DMS 273 treated with DMSO at 0.1 percent for 48 hours (cell line): ENCODE data around the gene AAGAB.
"Not testable (repeated sequence)": the region's sequence is repeated elsewhere in the genome, so short reads cannot be mapped to it uniquely, and the experiment has no call there.

Experiments used
- DNase-seq: peaks from one replicate; lab custom pipeline; 2025; lab: John Stamatoyannopoulos, UW

The AAGAB gene

DNA sequence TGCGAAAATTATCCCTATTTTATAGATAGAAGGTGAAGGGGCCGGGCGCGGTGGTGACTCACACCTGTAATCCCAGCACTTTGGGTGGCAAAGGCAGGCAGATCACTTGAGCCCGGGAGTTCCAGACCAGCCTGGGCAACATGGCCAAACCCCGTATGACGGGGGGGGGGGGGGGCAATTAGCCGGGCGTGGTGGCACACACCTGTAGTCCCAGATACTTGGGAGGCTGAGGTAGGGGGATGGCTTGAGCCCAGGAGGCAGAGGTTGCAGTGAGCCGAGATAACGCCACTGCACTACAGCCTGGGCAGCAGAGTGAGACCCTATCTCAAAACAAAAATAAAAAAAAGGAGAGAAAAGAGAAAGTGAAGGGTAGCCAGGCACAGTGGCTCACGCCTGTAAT lies 1.4 kb downstream of the AAGAB start:
- DNase-seq, result no peak

- no peak for DNase-seq
These were observed 3.1 kb downstream of the AAGAB start for GRCh38 chr15:67251318-67251717.

GRCh38 chr15:67249830-67250229 lies 4.6 kb downstream of the AAGAB start:
- DNase-seq, result no peak

GRCh38 chr15:67248011-67248505 lies 6.4 kb downstream of the AAGAB start:
- no peak for DNase-seq

DNA sequence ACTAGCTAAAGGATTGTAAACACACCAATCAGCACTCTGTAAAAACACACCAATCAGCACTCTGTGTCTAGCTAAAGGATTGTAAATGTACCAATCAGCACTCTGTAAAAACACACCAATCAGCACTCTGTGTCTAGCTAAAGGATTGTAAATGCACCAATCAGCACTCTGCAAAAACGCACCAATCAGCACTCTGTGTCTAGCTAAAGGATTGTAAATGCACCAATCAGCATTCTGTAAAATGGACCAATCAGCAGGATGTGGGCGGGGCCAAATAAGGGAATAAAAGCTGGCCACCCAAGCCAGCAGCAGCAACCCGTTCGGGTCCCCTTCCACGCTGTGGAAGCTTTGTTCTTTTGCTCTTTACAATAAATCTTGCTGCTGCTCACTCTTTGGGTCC lies 7.9 kb downstream of the AAGAB start:
- DNase-seq, result not testable (repeated sequence)

DNA sequence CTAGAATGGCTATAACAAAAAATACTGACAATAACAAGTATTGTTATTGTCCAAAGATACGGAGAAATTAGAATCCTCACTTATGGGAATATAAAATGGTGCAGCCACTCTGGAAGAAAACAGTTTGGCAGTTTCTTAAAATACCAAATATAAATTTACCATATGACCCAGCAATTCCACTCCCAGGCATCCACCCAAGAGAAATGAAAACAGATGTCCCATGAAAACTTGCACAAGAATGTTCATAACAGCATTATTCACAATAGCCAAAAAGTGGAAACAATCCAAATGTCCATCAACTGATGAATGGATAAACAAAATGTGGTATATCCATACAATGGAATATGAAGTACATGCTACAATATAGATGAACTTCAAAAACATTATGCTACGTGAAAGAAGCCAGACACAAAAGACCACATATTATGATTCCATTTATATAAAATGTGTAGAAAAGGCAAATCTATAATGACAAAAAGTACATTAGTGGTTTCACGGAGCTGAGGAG lies 9.4 kb downstream of the AAGAB start:
- no peak for DNase-seq

DNA sequence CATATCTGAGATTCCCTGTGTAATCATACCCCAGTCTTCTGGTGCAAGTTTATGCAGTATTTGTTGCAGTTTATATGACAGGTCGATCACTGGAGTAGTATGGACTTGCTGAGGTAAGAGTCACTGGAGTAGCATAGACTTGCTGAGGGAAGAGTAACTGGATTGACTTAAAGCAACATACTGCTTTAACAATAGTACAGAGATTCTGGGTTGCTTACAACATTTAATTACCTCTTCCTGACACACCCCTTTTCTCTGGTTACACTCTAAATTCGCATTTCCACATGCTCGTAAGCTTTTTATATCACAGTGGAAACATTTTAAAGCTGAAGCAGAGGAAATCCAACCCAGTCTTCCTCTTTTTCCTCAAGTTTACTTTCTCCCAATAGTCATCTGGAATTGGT lies 11.8 kb downstream of the AAGAB start:
- no peak for DNase-seq

DNA sequence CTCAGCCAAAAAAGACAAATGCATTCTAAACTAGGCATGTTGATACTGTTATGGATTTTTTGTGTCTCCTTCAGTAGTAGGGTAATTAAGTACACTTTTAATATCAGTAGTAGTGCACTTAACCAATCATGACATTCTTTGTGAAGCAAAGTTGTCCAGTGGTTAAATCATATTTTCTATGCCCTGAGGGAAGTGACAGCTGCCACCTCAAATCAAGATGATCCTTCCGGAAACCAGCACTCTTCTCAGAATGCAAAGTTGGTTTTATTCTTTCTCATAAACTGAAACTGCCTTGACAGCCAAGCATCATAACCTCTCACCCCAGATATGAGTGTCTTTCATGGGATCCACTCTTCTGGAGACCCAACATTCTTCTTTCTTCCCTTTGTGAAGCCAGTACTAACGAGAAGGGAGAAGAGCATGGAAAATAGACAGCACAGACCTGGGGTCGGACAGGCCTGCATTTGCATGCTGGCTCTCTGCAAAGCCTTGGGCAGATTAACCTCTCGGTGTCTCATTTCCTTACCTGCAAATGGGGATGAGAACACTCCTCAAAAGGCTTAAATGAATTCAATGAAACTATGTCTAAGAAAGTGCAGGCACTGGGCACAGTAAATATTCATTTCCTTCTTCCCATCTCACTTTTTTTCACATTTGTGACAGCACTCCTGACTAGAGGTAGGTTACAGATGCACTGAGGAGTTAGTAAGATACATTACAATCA lies 13.2 kb downstream of the AAGAB start:
- no peak for DNase-seq

GRCh38 chr15:67240235-67241131 lies 14.0 kb downstream of the AAGAB start:
- DNase-seq, result no peak

- DNase-seq, result no peak
These were observed 21.9 kb downstream of the AAGAB start for GRCh38 chr15:67232591-67232990.

GRCh38 chr15:67230504-67230903 lies 24.0 kb downstream of the AAGAB start:
- DNase-seq, result no peak

DNA sequence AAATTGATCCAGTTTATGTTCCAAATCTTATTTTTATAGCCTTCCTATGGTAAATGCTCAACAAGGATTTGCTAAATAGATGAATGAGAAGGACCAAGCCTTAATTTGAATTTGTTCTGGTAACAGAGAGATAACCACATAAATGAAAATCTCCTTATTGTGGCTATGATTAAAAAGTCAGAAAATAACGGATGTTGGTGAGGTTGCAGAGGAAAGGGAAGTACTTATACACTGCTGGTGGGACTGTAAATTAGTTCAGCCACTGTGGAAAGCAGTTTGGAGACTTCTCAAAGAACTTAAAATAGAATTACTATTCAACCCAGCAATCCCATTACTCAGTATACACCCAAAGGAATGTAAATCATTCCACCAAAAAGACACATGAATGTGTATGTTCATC lies 26.2 kb downstream of the AAGAB start:
- no peak for DNase-seq

- DNase-seq, result no peak
These were observed 26.6 kb downstream of the AAGAB start for GRCh38 chr15:67227846-67228245.

GRCh38 chr15:67227431-67227830 lies 27.0 kb downstream of the AAGAB start:
- no peak for DNase-seq

DNA sequence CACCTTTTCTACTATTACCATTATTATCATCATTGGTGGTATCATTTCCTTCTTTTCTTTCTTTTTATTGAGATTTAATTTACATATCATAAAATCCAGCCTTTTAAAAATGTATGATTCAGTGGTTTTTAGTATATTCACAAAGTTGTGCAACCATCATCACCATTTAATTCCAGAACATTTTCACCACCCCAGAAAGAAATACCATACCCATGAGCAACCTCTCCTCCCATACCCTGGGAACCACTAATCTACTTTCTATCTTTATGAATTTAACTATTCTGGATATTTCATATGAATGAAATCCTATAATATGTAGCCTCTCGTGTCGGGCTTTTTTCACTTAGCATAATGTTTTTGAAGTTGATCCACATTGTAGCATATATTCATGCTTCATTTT lies 29.1 kb downstream of the AAGAB start:
- no peak for DNase-seq

DNA sequence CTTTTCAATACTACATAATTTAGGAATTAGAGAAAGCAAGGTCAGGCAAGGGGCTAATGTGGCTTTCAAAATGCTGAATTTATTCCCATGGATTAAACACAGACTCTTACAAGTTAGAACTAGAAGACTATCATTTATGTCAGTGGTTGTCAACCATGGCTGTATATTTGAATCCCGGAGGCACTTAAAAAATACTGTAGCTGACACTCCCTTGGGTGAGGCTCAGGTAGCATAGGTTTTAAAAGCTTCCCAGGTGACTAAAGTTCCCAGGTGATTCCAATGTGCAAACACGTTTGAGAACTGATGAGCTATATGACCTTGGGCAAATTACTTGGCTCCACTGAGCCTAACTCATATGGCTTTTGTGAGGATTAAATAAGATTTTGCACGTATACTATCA lies 29.6 kb downstream of the AAGAB start:
- no peak for DNase-seq

DNA sequence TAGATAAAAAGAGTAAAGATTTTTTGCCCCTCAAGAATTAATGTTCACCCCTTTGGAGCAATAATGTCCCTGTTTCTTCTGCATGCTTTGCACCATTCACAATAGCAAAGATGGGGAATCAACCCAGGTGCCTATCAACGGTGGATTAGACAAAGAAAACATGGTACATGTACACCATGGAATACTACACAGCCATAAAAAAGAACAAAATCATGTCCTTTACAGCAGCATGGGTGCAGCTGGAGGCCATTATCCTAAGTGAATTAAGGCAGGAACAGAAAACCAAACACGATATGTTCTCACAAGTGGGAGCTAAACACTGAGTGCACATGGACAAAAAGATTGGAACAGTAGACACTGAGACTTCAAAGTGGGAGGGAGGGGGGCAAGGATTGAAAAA lies 35.2 kb downstream of the AAGAB start:
- no peak for DNase-seq

DNA sequence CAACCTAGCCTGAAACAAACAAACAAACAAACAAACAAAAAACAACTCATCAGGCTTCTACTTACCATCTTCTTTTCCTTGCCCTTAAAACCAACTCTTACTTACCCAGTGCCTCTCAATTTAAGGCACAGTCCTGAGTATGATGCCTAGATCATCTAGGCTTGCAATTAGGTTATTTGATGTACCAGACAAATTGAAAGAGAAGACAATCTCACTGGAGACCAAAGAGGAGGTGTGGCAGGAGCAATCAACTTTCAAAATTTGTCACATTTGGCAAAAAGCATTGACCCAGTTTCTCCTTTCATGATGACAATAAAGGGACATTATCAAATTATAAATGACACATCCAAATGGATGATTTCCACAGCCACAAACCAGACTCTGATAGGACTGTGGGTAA lies 36.0 kb downstream of the AAGAB start:
- DNase-seq, result no peak

DNA sequence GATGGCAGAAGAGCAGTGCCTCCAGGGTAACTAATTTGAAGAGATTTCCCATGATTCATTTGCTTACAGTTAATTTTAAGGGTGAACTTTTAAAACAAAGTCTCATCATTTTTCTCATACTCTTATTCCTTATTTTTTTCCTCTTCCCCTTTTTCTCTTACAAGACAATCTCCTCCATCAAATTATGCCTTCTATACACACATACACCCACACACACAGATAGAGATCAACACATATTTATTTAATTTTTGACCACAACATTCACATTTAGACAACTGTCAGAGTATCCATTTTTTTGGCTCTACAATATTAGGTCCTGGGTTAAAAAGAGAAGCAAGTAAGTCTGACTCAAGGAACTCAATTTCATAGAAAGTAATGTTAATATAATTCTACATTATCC lies 37.6 kb downstream of the AAGAB start:
- no peak for DNase-seq

GRCh38 chr15:67215102-67215501 lies 39.4 kb downstream of the AAGAB start:
- no peak for DNase-seq

DNA sequence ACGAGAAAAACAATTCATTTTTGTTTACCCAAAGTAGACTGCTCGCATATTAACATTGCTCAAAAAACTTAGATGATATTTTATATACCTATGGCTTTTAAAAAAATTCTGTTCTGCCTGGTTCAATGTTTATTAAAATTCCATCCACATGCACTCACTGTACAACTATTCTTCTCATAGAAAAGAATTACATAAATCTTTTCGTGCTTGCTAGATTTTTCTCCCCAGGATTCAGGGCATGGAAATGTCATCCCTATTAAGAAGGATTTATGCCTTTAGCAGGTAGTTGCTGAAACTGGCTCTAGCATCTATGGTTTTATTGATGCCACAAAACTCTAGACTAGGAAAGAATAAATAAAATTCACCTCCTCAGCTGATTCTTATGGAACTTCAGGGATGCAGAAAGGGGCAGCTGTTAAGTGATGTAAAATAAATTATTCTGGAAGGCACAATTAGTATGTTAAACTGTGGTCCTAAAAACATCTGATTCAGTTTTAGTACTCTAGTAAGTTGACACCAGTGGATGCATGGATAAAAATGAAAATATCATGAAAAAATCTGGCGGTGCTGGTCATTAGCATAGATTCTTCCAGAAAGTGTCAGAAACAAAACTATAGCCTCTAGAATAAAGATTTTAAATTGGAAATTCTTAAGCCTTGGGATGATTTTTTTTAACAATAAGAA lies 41.6 kb downstream of the AAGAB start:
- no peak for DNase-seq

- no peak for DNase-seq
These were observed 43.8 kb downstream of the AAGAB start for GRCh38 chr15:67210555-67211168.
